HEK293 (cell line): ENCODE results near the gene TAF1D.
A peak's percentile ranks its signal among the peaks of the same experiment; 100 is the strongest.

Experiments
- CTCF ChIA-PET: fragments of 350-600 bp; formaldehyde crosslinking; extraction: SDS; loops from one replicate; lab custom pipeline; 2021; ENCODE audit warnings: antibody characterized with exemption; lab: Yijun Ruan, JAX
- POLR2A ChIA-PET: fragments of 300-600 bp; formaldehyde crosslinking; extraction: SDS; loops from one replicate; lab custom pipeline; 2020; ENCODE audit warnings: antibody characterized with exemption, inconsistent platforms; lab: Yijun Ruan, JAX
- H3K27ac ChIP-seq: fragments of 200-500 bp; sonication (Bioruptor generic); 2 replicates; pipeline ENCODE4 v1.5.1; 2014; ENCODE audit warnings: low read depth, low read length, control low read depth, inconsistent platforms; ENCODE audit errors: extremely low read depth
- H3K36me3 ChIP-seq, 2 experiments: fragments of 200-500 bp in 1 of 2; sonication (Bioruptor generic) in 1 of 2; 1 replicate in 1 of 2; 2 replicates in 1 of 2; pipeline ENCODE4 v1.5.1; 2014 to 2017; ENCODE audit warnings: inconsistent platforms in 2 of 2, low read length in 2 of 2; ENCODE audit not compliant: control insufficient read depth in 2 of 2, insufficient read depth in 1 of 2
- H3K4me1 ChIP-seq: fragments of 200-500 bp; sonication (Bioruptor generic); 2 replicates; pipeline ENCODE4 v1.5.1; 2014; ENCODE audit warnings: mild to moderate bottlenecking, low read length, inconsistent platforms; ENCODE audit not compliant: control insufficient read depth, insufficient read depth
- H3K4me3 ChIP-seq: 2 replicates; pipeline ENCODE4 v1.5.1; 2011; ENCODE audit warnings: low read depth, mild to moderate bottlenecking, control low read depth, low read length, moderate library complexity
- H3K9me3 ChIP-seq: fragments of 200-500 bp; sonication (Bioruptor generic); 2 replicates; pipeline ENCODE4 v1.5.1; 2014; ENCODE audit warnings: low read depth, low read length, inconsistent platforms; ENCODE audit not compliant: control insufficient read depth, insufficient read depth
- GLI4 ChIP-seq: fragments of 450-650 bp; formaldehyde crosslinking; IDR thresholded peaks from 2 replicates; pipeline ENCODE4 v1.5.1; 2016; ENCODE audit warnings: missing biosample characterization, missing genetic modification characterization
- INSM2 ChIP-seq: fragments of 450-650 bp; formaldehyde crosslinking; IDR thresholded peaks from 2 replicates; pipeline ENCODE4 v1.5.1; 2016; ENCODE audit warnings: missing biosample characterization, missing genetic modification characterization
- KLF1 ChIP-seq: fragments of 450-650 bp; formaldehyde crosslinking; IDR thresholded peaks from 2 replicates; pipeline ENCODE4 v1.5.1; 2016; ENCODE audit warnings: missing biosample characterization, missing genetic modification characterization
- KLF16 ChIP-seq: fragments of 450-650 bp; formaldehyde crosslinking; IDR thresholded peaks from 2 replicates; pipeline ENCODE4 v1.5.1; 2017; ENCODE audit warnings: missing biosample characterization, missing genetic modification characterization
- KLF8 ChIP-seq: fragments of 450-650 bp; formaldehyde crosslinking; IDR thresholded peaks from 2 replicates; pipeline ENCODE4 v1.5.1; 2016; ENCODE audit warnings: missing biosample characterization, missing genetic modification characterization
- MEIS1 ChIP-seq: sonication (generic); formaldehyde crosslinking; IDR thresholded peaks from 2 replicates; pipeline ENCODE4 v1.8.1; 2022; ENCODE audit warnings: missing genetic modification reagents, mild to moderate bottlenecking, borderline replicate concordance
- REPIN1 ChIP-seq: fragments of 450-650 bp; formaldehyde crosslinking; IDR thresholded peaks from 2 replicates; pipeline ENCODE4 v1.5.1; 2017; ENCODE audit warnings: missing biosample characterization, missing genetic modification characterization, low read depth
- SCRT2 ChIP-seq: fragments of 450-650 bp; formaldehyde crosslinking; IDR thresholded peaks from 2 replicates; pipeline ENCODE4 v1.5.1; 2016; ENCODE audit warnings: missing biosample characterization, missing genetic modification characterization
- ZBTB8A ChIP-seq: fragments of 450-650 bp; formaldehyde crosslinking; IDR thresholded peaks from 2 replicates; pipeline ENCODE4 v1.5.1; 2016; ENCODE audit warnings: missing biosample characterization, missing genetic modification characterization
- ZFP41 ChIP-seq: fragments of 450-650 bp; formaldehyde crosslinking; IDR thresholded peaks from 2 replicates; pipeline ENCODE4 v1.5.1; 2016; ENCODE audit warnings: missing biosample characterization, missing genetic modification characterization, borderline replicate concordance
- ZIC2 ChIP-seq: fragments of 450-650 bp; formaldehyde crosslinking; IDR thresholded peaks from 2 replicates; pipeline ENCODE4 v1.5.1; 2016; ENCODE audit warnings: missing biosample characterization, missing genetic modification characterization
- ZNF112 ChIP-seq: fragments of 450-650 bp; formaldehyde crosslinking; IDR thresholded peaks from 2 replicates; pipeline ENCODE4 v1.5.0; 2017; ENCODE audit warnings: missing biosample characterization, missing genetic modification characterization
- ZNF211 ChIP-seq: fragments of 450-650 bp; formaldehyde crosslinking; IDR thresholded peaks from 2 replicates; pipeline ENCODE4 v1.5.1; 2016; ENCODE audit warnings: low read depth, missing biosample characterization, missing genetic modification characterization
- ZNF239 ChIP-seq: fragments of 450-650 bp; formaldehyde crosslinking; IDR thresholded peaks from 2 replicates; pipeline ENCODE4 v1.5.1; 2016; ENCODE audit warnings: missing biosample characterization, missing genetic modification characterization
- ZNF302 ChIP-seq: fragments of 450-650 bp; formaldehyde crosslinking; IDR thresholded peaks from 2 replicates; pipeline ENCODE4 v1.5.1; 2016; ENCODE audit warnings: missing biosample characterization, missing genetic modification characterization, low read depth
- ZNF350 ChIP-seq: fragments of 450-650 bp; formaldehyde crosslinking; IDR thresholded peaks from 2 replicates; pipeline ENCODE4 v1.5.0; 2017; ENCODE audit warnings: missing biosample characterization, mild to moderate bottlenecking, missing genetic modification characterization
- ZNF48 ChIP-seq: fragments of 450-650 bp; formaldehyde crosslinking; IDR thresholded peaks from 2 replicates; pipeline ENCODE4 v1.5.1; 2016; ENCODE audit warnings: missing biosample characterization, missing genetic modification characterization
- ZNF513 ChIP-seq: fragments of 450-650 bp; IDR thresholded peaks from 2 replicates; pipeline ENCODE4 v1.5.1; 2018; ENCODE audit warnings: missing biosample characterization, missing genetic modification characterization
- ZNF585B ChIP-seq: fragments of 450-650 bp; formaldehyde crosslinking; IDR thresholded peaks from 2 replicates; pipeline ENCODE4 v1.5.1; 2016; ENCODE audit warnings: missing biosample characterization, missing genetic modification characterization
- ZNF610 ChIP-seq: fragments of 450-650 bp; formaldehyde crosslinking; IDR thresholded peaks from 2 replicates; pipeline ENCODE4 v1.5.1; 2016; ENCODE audit warnings: missing biosample characterization, missing genetic modification characterization, borderline replicate concordance
- ZNF623 ChIP-seq: fragments of 450-650 bp; formaldehyde crosslinking; IDR thresholded peaks from 2 replicates; pipeline ENCODE4 v1.5.1; 2016; ENCODE audit warnings: missing biosample characterization, missing genetic modification characterization
- ZNF629 ChIP-seq: fragments of 450-650 bp; formaldehyde crosslinking; IDR thresholded peaks from 2 replicates; pipeline ENCODE4 v1.5.1; 2017; ENCODE audit warnings: missing biosample characterization, missing genetic modification characterization
- ZNF660 ChIP-seq: fragments of 450-650 bp; IDR thresholded peaks from 2 replicates; pipeline ENCODE4 v1.5.1; 2018; ENCODE audit warnings: missing biosample characterization, mild to moderate bottlenecking, missing genetic modification characterization
- ZXDB ChIP-seq: fragments of 450-650 bp; formaldehyde crosslinking; IDR thresholded peaks from 2 replicates; pipeline ENCODE4 v1.5.1; 2016; ENCODE audit warnings: missing biosample characterization, missing genetic modification characterization
- TF ChIP-seq, protein P1 (sequence below): fragments of 450-650 bp; formaldehyde crosslinking; IDR thresholded peaks from 2 replicates; pipeline ENCODE4 v1.5.1; 2016; ENCODE audit warnings: missing biosample characterization, missing genetic modification characterization
- TF ChIP-seq, protein P2 (sequence below): fragments of 450-650 bp; formaldehyde crosslinking; IDR thresholded peaks from 2 replicates; pipeline ENCODE4 v1.5.1; 2016; ENCODE audit warnings: missing biosample characterization, missing genetic modification characterization

The TAF1D gene

DNA sequence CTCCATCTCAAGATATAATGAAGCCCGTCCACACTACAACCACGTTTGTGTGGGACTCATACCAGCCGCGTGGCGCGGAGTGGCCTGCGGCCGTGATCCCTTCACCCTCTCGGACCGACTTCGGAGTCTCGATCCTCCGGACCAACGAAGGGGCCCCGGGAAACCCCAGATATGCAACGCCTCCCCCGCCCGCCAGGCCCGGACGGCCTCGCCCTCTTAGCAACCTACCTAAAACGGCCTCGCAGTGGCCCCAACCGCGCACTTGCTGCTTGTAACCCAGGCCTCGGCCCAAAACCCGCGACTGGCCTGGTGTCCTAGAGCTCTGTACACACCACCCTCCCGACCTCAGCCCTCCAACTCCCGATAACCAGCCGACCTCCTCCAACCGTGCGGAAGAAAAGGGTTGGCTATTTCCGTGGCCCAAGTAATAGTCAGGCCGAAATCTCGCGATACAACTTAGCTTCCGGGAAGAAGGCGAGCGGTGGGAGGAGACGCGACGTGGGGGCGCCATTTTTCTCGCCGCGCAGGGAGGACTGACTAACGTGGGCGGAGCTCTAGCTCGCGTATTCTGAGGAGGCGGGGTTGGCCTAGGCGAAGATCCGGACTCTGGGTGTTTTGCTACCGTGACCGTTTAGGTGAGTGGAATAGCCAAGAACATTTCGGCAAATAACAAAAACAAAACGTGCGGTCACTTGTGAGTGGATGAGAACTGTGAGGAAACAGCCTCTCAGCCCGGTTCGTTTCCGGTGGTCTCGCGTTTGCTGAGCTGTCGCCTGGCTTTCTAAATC, at the start of gene TAF1D, which contains the start of gene C11orf54 (continued):
- TF ChIP-seq, protein P1, sequence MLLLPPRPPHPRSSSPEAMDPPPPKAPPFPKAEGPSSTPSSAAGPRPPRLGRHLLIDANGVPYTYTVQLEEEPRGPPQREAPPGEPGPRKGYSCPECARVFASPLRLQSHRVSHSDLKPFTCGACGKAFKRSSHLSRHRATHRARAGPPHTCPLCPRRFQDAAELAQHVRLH (tag by site-specific recombination), result peak; percentile 7; the same call in 1 of the 2 replicates
- TF ChIP-seq ZNF513 (tag by site-specific recombination) (no peak), ZNF623 (peak; percentile 29; the same call in 1 of the 2 replicates), REPIN1 (tag by site-specific recombination) (peak; percentile 60; the same call in 1 of the 2 replicates), GLI4 (peak; percentile 62; the same call in 1 of the 2 replicates), ZNF302 (tag by site-specific recombination) (no peak), KLF16 (tag by site-specific recombination) (peak; percentile 38; the same call in 1 of the 2 replicates), ZXDB (tag by site-specific recombination) (peak; percentile 100), SCRT2 (no peak), KLF1 (tag by site-specific recombination) (0 out of 2 replicates have a peak, but pooled peaks have one; percentile 18)

- H3K4me3 ChIP-seq, result peak overlapping the region; percentile 98
- no peaks in the 10 kb centered on the region for H3K4me1 ChIP-seq
- POLR2A ChIA-PET, result interaction anchor here (1.6 kb wide), 1 partner anchor 12 kb away, joined by 6 read pairs; no protein-coding TSS in a partner anchor
- no peaks in the 10 kb centered on the region for H3K9me3 ChIP-seq
- TF ChIP-seq ZIC2 (tag by site-specific recombination) (no peak), ZNF629 (tag by site-specific recombination) (peak; percentile 4; the same call in 1 of the 2 replicates)
- peak overlapping the region; percentile 79; the same call in 1 of the 2 replicates for H3K27ac ChIP-seq
- H3K36me3 ChIP-seq, result peaks cover 12 to 34% of the 10 kb centered on the region in 2 experiments
- CTCF ChIA-PET, result interaction anchor here (0.7 kb wide), 1 partner anchor 104 kb away, joined by 4 read pairs; no protein-coding TSS in a partner anchor
Observed at GRCh38 chr11:93784935-93785360, 43.7 kb upstream of the TAF1D start.

DNA sequence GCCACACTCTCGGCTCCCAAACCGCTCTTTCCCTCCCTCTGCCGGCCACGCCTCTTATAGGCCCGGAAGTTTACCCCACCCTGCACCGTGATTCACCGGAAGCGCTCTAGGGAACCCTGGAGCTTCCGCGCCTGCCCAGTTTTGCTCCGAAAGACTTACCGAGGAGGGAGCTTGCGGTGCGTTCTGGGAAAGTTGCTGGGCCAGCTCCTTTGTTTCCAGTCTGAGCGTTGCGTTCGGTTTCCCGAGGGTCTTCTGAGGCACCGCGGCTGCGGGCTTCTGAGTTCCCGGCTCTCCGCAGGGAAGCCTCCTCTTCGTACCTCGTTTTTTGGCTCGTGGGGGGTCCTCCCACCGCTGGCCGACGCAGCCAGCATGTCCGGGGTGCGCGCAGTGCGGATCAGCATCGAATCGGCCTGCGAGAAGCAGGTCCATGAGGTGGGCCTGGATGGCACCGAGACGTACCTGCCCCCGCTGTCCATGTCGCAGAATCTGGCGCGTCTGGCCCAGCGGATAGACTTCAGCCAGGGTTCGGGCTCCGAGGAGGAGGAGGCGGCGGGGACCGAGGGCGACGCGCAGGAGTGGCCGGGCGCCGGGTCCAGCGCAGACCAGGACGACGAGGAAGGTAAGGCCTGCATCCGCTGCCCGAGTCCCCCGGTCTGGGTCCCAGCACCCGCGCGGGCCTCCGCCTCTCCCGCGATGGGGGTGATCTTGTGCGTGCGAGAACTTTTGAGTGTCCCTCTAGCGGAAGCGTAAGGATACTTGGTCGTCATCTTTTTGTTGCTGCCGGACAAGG, 43.0 kb upstream of the TAF1D start, which contains the start of gene MED17:
TSS of gene MED17 (plus strand) at position 138 of the 790 bp plus-strand sequence. CDS start at position 370, 232 bp downstream.
- no peaks in the 10 kb centered on the region for H3K4me1 ChIP-seq
- CTCF ChIA-PET, result interaction anchor here (0.7 to 1.3 kb wide), 2 partner anchors 43 to 105 kb away, joined by 4 read pairs; partner anchors contain the start of genes C11orf54 and TAF1D
- H3K27ac ChIP-seq, result peak within 1 kb of the TSS; percentile 79
- H3K36me3 ChIP-seq, result peaks cover 7 to 28% of the 10 kb centered on the region in 2 experiments
- H3K4me3 ChIP-seq, result peak within 1 kb of the TSS; percentile 98
- POLR2A ChIA-PET, result interaction anchor here (0.7 to 3.9 kb wide), 21 partner anchors 8 to 708 kb away, joined by 3 to 149 read pairs (median 6); partner anchors contain the start of genes C11orf54, CEP295 and TAF1D
- H3K9me3 ChIP-seq, result no peaks in the 10 kb centered on the region
- TF ChIP-seq ZNF211, result no peak
- no peak for TF ChIP-seq ZNF585B (tag by site-specific recombination)
- TF ChIP-seq ZNF350 (tag by site-specific recombination), result no peak
- no peak for TF ChIP-seq MEIS1 (CRISPR knock-in tag)
- no peak; the same call in 1 of the 2 replicates for TF ChIP-seq ZNF610 (tag by site-specific recombination)
- TF ChIP-seq, protein P2, sequence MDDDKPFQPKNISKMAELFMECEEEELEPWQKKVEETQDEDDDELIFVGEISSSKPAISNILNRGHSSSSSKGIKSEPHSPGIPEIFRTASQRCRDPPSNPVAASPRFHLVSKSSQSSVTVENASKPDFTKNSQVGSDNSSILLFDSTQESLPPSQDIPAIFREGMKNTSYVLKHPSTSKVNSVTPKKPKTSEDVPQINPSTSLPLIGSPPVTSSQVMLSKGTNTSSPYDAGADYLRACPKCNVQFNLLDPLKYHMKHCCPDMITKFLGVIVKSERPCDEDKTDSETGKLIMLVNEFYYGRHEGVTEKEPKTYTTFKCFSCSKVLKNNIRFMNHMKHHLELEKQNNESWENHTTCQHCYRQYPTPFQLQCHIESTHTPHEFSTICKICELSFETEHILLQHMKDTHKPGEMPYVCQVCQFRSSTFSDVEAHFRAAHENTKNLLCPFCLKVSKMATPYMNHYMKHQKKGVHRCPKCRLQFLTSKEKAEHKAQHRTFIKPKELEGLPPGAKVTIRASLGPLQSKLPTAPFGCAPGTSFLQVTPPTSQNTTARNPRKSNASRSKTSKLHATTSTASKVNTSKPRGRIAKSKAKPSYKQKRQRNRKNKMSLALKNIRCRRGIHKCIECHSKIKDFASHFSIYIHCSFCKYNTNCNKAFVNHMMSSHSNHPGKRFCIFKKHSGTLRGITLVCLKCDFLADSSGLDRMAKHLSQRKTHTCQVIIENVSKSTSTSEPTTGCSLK (tag by site-specific recombination), result no peak
- TF ChIP-seq ZFP41 (tag by site-specific recombination), result no peak
- no peak for TF ChIP-seq ZBTB8A
- no peak for TF ChIP-seq ZNF48
- TF ChIP-seq ZNF112 (tag by site-specific recombination), result no peak
- no peak for TF ChIP-seq ZNF660
- TF ChIP-seq KLF8 (tag by site-specific recombination), result peak; percentile 9
- no peak for TF ChIP-seq INSM2 (tag by site-specific recombination)
- no peak for TF ChIP-seq ZNF239
